Psoas muscle (tissue), 8 donors: ENCODE data around the gene AJAP1. TPM values are rescaled to one million over a fixed set of nuclear protein-coding genes. Genes with fewer than 3 reads are reported as not detected.
"Not testable (repeated sequence)": the region's sequence is repeated elsewhere in the genome, so short reads cannot be mapped to it uniquely, and the experiment has no call there.

Source experiments
- ATAC-seq, 4 donors: fragments of 200-7000 bp; cut with Tn5 transposase; one replicate each; pipeline ENCODE4 v1.9.1; 2020; ENCODE audit warnings: moderate library complexity in 3 of 4, mild to moderate bottlenecking in 2 of 4
- DNase-seq, 2 donors: peaks; one replicate each; pipeline ENCODE4 v3.0.0-alpha.2; 2020
- H3K27ac ChIP-seq: fragments of 200-600 bp; one replicate; pipeline ENCODE4 v1.8.0; 2022
- H3K27me3 ChIP-seq, 3 donors: fragments of 200-600 bp in 1 of 3; one replicate each; pipeline versions ENCODE4 v1.6.1 to v1.8.0; 2013 to 2022; ENCODE audit warnings: low read length in 2 of 3, mild to moderate bottlenecking in 2 of 3, moderate library complexity in 1 of 3; ENCODE audit not compliant: insufficient read depth in 3 of 3
- H3K36me3 ChIP-seq, 2 donors: fragments of 200-600 bp in 1 of 2; one replicate each; pipeline versions ENCODE4 v1.6.1 to v1.8.0; 2013 to 2022; ENCODE audit warnings: low read depth in 1 of 2, mild to moderate bottlenecking in 1 of 2, moderate library complexity in 1 of 2; ENCODE audit not compliant: insufficient read depth in 1 of 2
- H3K4me1 ChIP-seq: fragments of 200-600 bp; one replicate; pipeline ENCODE4 v1.8.0; 2022
- H3K4me3 ChIP-seq: fragments of 200-600 bp; one replicate; pipeline ENCODE4 v1.8.0; 2022; ENCODE audit warnings: mild to moderate bottlenecking
- H3K9me3 ChIP-seq: fragments of 200-600 bp; one replicate; pipeline ENCODE4 v1.8.0; 2022
- CTCF ChIP-seq: fragments of 200-600 bp; IDR thresholded peaks from one replicate; pipeline ENCODE4 v1.8.0; 2022; ENCODE audit warnings: antibody characterized with exemption
- WGBS, 3 donors: extraction: QIAGEN DNeasy Blood & Tissue Kit; methylation state at CpG; one replicate each; pipeline versions ENCODE4 v1.1.6 to v1.1.7; 2013; 5-methylcytosine and 5-hydroxymethylcytosine counted together
- intact Hi-C, 2 donors: fragments of 100-400 bp; cut with DNase I; formaldehyde crosslinking; loops; one replicate each; pipeline versions ENCODE4 v1.11.0 to v1.14.2; 2022
- polyA plus RNA-seq, 3 donors: library from polyadenylated mRNA; stranded (reverse); fragments of 200-250 nt; gene quantifications; one replicate each; pipeline ENCODE4 v1.2.3, GENCODE V29; 2013
- total RNA-seq, 4 donors: library from RNA; stranded (reverse); fragmentation: NEBNext Ultra II Directional in 2 of 4; extraction: Animal tissue kit (Norgen Biotek cat#: 25700) in 2 of 4; gene quantifications; one replicate each; pipeline versions ENCODE4 v1.2.1 to v1.2.4, GENCODE V29; 2021 to 2023
- donor health status: healthy with polysubstance abuse.
- donor health status: DM: no; HTN: no; CAD: no; lungs with moderate emphysema.
- donor health status: Bipolar disorder and iron deficiency.
- donor health status: healthy.
- donor health status: DM: yes; HTN: yes; CAD: no.
- donor health status: DM: no; HTN: no; CAD: no.
- donor health status: DM: no; HTN: no; CAD: no.
- donor health status: DM: yes; HTN: yes; CAD: no.

The AJAP1 gene
- total and polyA plus RNA-seq, 7 donors: under 0.01 to 1.4 (median 0.07) TPM

- WGBS, 3 donors: 88 to 90% (median 89%) methylated on average over 18 of the region's 18 CpGs
- no peak for ATAC-seq
- Histone ChIP-seq H3K27ac (no peak overlapping the region), H3K9me3 (no peaks in the 10 kb centered on the region), H3K4me3 (no peak overlapping the region), H3K4me1 (no peaks in the 10 kb centered on the region), H3K27me3 (peaks cover 0 to 8% (median 0%) of the 10 kb centered on the region in 3 donors), H3K36me3 (no peaks in the 10 kb centered on the region)
- intact Hi-C loops: no loop called here
- TF ChIP-seq CTCF: no peak
- peak in 1 of 2 donors; percentile 44 for DNase-seq
These were observed 37.5 kb upstream of the AJAP1 start for GRCh38 chr1:4616831-4617465.

GRCh38 chr1:4617506-4617905, 36.9 kb upstream of the AJAP1 start:
- DNase-seq: peak in 1 of 2 donors; percentile 24
- WGBS, 3 donors: 91 to 95% (median 94%) methylated on average over 5 to 6 of the region's 6 CpGs
- TF ChIP-seq CTCF: no peak
- no peak for ATAC-seq
- intact Hi-C loops: no loop called here
- Histone ChIP-seq H3K4me3 (no peak overlapping the region), H3K4me1 (no peaks in the 10 kb centered on the region), H3K27me3 (peaks cover 0 to 7% (median 0%) of the 10 kb centered on the region in 3 donors), H3K9me3 (no peaks in the 10 kb centered on the region), H3K27ac (no peak overlapping the region), H3K36me3 (no peaks in the 10 kb centered on the region)

DNA sequence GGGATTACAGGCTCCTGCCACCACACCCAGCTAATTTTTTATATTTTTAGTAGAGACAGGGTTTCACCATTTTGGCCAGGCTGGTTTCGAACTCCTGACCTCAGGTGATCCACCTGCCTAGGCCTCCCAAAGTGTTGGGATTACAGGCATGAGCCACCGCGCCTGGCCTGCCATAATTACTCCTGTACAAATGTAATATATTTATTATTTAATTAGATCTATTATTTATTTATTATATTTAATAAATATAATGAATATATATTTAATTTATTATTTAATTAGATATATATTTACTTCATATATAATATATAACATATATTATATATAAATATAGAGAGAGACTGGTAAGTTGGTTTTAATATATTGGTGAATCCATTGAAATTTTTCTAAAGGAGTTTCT, 35.6 kb upstream of the AJAP1 start:
- H3K27me3 ChIP-seq, H3K36me3 ChIP-seq, H3K4me1 ChIP-seq, ATAC-seq, H3K4me3 ChIP-seq, intact Hi-C loops, H3K9me3 ChIP-seq, H3K27ac ChIP-seq, DNase-seq: not testable (repeated sequence)
- WGBS, 3 donors: 81 to 97% (median 96%) methylated on average over 3 of the region's 3 CpGs

DNA sequence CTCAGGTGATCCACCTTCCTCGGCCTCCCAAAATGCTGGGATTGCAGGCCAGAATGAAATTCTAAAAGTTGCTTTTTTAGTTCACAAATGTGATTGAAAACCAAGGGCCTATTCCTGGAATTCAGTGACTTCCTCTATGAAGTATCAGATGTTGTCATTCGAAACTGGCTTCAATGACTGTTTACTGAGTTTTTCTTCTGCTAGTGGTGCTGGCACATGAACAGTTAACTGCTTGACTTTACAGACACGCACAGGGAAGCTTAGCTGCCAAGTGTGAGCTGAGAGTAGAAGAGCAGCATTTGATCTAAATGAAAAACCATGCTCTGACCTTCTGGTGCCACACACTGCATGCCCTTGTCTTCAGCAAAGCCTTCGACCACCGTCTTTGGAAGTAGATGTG, 32.8 kb upstream of the AJAP1 start:
- no peak for TF ChIP-seq CTCF
- H3K4me1 ChIP-seq: no peaks in the 10 kb centered on the region
- WGBS, 3 donors: 48 to 52% (median 51%) methylated on average over 5 of the region's 5 CpGs
- no peaks in the 10 kb centered on the region for H3K27me3 ChIP-seq
- no peaks in the 10 kb centered on the region for H3K9me3 ChIP-seq
- intact Hi-C loops: no loop called here
- no peak for ATAC-seq
- no peak overlapping the region for H3K4me3 ChIP-seq
- H3K36me3 ChIP-seq: no peaks in the 10 kb centered on the region
- DNase-seq: no peak
- H3K27ac ChIP-seq: no peak overlapping the region

- no peak overlapping the region for H3K4me3 ChIP-seq
- H3K9me3 ChIP-seq: no peaks in the 10 kb centered on the region
- DNase-seq (peak in 1 of 2 donors; percentile 15), ATAC-seq (no peak)
- H3K27ac ChIP-seq: no peak overlapping the region
- no peaks in the 10 kb centered on the region for H3K36me3 ChIP-seq
- no peaks in the 10 kb centered on the region for H3K27me3 ChIP-seq
- no peak for TF ChIP-seq CTCF
- 87 to 91% (median 89%) methylated on average over 10 of the region's 10 CpGs for WGBS, 3 donors
- no peaks in the 10 kb centered on the region for H3K4me1 ChIP-seq
- intact Hi-C loops: no loop called here
These were observed 31.6 kb upstream of the AJAP1 start for GRCh38 chr1:4622821-4623220.
